Large intestine (tissue), 3 donors: ENCODE measurements around the gene CEP72. TPM values are rescaled to one million over a fixed set of nuclear protein-coding genes. Genes with fewer than 3 reads are reported as not detected.

Experiments used
- DNase-seq, 2 donors: peaks; one replicate each; pipeline versions ENCODE4 v3.0.0 to v3.0.0-alpha.2; 2013
- H3K27ac ChIP-seq: one replicate; pipeline ENCODE4 v1.5.1; 2013; ENCODE audit warnings: low read length
- H3K27me3 ChIP-seq: 2 replicates; pipeline ENCODE4 v1.6.1; 2013; ENCODE audit warnings: low read length; ENCODE audit not compliant: control insufficient read depth, insufficient read depth
- H3K36me3 ChIP-seq: 2 replicates; pipeline ENCODE4 v1.6.1; 2013; ENCODE audit warnings: low read length; ENCODE audit not compliant: control insufficient read depth, insufficient read depth
- H3K4me1 ChIP-seq: one replicate; pipeline ENCODE4 v1.6.1; 2013; ENCODE audit warnings: low read length; ENCODE audit not compliant: control insufficient read depth, insufficient read depth
- H3K4me3 ChIP-seq: one replicate; pipeline ENCODE4 v1.5.1; 2013; ENCODE audit warnings: low read length
- H3K9me3 ChIP-seq: one replicate; pipeline ENCODE4 v1.6.1; 2013; ENCODE audit warnings: mild to moderate bottlenecking, low read depth, low read length, moderate library complexity; ENCODE audit not compliant: control insufficient read depth
- WGBS: methylation state at CpG from one replicate; pipeline ENCODE4 v1.1.5; 2013; ENCODE audit warnings: low lambda C conversion rate; ENCODE audit not compliant: insufficient coverage; 5-methylcytosine and 5-hydroxymethylcytosine counted together
- polyA plus RNA-seq: library from polyadenylated mRNA; unstranded; fragments of 120-200 nt; gene quantifications from one replicate; pipeline ENCODE4 v1.2.1, GENCODE V29; 2013

CEP72 gene
- polyA plus RNA-seq, 1 donor = 8.5 TPM

DNA sequence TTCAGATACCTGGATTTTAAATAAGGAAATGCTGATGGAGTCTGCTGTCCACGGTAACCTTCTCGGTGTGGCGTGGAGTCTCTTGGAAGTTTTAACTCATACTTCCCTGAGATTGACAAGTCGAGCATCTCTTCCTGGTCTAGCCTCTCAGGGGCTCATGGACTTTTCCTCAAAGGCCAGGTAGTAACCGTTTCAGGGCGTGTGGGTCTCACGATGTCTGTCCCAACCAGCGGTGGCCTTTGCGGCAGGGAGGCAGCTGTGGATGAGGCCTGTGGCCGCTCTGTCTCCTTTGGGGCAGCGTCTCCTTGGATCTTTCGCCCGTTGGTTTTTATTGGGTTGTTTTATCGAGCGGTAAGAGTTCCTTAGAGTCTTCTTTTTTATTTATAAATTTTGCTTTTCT is 32.8 kb downstream of the CEP72 start:
- Histone ChIP-seq H3K36me3 (peaks cover 50% of the 10 kb centered on the region), H3K9me3 (peaks cover 2% of the 10 kb centered on the region), H3K4me3 (no peak overlapping the region), H3K27ac (no peak overlapping the region), H3K4me1 (no peaks in the 10 kb centered on the region), H3K27me3 (no peaks in the 10 kb centered on the region)
- DNase-seq = no peak
- WGBS = no CpG with 5 or more reads among the region's 15 CpGs

DNA sequence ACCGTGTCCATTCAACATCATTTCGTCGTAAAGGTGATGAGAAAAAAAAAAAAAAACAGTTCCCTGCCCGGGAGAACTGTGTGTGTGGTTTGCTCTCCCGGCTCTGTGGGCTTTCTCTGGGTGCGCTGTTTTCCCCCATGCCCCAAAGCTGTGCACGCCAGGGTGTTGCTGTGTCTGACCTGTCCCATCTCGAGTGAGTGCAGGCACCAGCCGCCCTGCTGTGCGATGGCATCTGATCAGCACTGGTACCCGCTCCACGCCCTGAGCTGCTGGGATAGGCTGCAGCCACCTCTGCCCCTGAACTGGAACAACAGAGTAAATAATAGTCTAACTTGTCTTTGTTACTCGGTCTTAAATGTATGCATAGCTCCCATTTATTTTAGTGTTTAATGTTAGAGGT is 33.3 kb downstream of the CEP72 start:
- H3K4me1 ChIP-seq = no peaks in the 10 kb centered on the region
- DNase-seq = no peak

DNA sequence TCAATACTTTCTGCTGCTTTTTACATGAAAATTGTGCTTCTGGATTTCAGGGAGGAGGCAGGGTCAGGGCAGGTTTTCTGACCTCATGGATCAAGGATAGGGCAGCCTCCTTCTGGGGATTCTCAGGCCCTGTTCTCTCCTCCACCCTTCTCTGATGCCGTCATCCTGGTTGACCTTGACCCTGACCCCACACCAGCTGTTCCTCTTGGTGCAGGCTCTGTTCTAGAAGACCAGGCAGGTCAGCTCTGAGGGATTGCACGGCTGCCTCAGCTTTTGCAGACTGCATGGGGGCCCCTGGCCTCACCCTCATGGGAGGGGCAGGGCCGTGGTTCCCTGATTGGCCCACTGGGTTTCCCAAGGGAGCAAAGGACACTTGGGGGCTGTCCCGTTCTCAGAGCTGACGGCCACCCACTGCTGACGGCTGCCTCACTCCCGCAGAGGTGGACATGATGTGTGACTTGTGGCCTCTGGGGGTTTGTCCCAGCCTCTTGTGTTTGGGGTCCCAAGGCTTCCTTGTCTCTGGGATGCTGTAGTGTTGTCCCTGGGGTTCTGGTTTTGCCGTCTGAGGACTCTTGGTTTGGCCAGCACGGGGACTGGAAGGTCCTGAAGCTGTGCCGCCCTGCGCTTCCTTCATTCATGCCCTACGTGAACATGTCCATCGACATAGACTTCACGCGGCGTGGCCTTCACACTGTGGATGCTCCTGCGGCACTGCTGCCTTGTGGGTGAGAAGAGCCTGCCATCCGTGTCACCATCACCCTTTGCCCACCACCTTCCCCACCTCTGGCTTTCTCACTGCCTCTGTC is 34.5 kb downstream of the CEP72 start:
- no CpG with 5 or more reads among the region's 18 CpGs for WGBS
- peaks cover 6% of the 10 kb centered on the region for H3K9me3 ChIP-seq
- no peaks in the 10 kb centered on the region for H3K4me1 ChIP-seq
- H3K36me3 ChIP-seq = peaks cover 39% of the 10 kb centered on the region
- H3K4me3 ChIP-seq = no peak overlapping the region
- DNase-seq = peak in 1 of 2 donors; percentile 17
- no peak overlapping the region for H3K27ac ChIP-seq
- H3K27me3 ChIP-seq = no peaks in the 10 kb centered on the region

More for the DNA sequence above, 33.3 kb downstream of the CEP72 start:
- Histone ChIP-seq H3K4me3 (no peak overlapping the region), H3K9me3 (peaks cover 2% of the 10 kb centered on the region), H3K27me3 (no peaks in the 10 kb centered on the region), H3K27ac (no peak overlapping the region), H3K36me3 (peaks cover 46% of the 10 kb centered on the region)
- WGBS = 83% methylated on average over 3 of the region's 13 CpGs

- Histone ChIP-seq H3K4me3 (no peak overlapping the region), H3K36me3 (peaks cover 43% of the 10 kb centered on the region), H3K4me1 (no peaks in the 10 kb centered on the region), H3K9me3 (peaks cover 6% of the 10 kb centered on the region), H3K27me3 (no peaks in the 10 kb centered on the region), H3K27ac (no peak overlapping the region)
- no CpG with 5 or more reads among the region's 4 CpGs for WGBS
- no peak for DNase-seq
These were observed 35.2 kb downstream of the CEP72 start for GRCh38 chr5:647311-647710.

DNA sequence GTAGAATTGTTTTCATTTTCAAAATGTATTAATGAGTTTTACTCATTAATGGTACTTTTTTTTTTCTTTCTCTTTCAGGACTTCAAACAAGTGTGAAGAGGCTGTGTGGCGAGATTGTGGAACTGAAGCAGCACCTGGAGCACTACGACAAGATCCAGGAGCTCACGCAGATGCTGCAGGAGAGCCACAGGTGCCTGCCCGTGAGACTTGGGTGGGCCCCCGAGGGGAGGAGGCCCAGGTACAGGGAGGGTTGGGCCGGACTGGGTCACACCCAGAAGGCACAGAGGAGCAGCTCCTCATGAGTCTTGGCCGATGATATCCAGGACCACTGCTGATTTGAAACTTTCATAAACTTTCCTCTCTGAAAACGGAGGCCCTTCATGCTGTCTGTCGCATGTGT is 35.6 kb downstream of the CEP72 start:
- Histone ChIP-seq H3K27ac (no peak overlapping the region), H3K27me3 (no peaks in the 10 kb centered on the region), H3K36me3 (peaks cover 41% of the 10 kb centered on the region), H3K4me1 (no peaks in the 10 kb centered on the region), H3K9me3 (peaks cover 6% of the 10 kb centered on the region), H3K4me3 (no peak overlapping the region)
- no CpG with 5 or more reads among the region's 9 CpGs for WGBS
- no peak for DNase-seq

- Histone ChIP-seq H3K27ac (no peak overlapping the region), H3K4me1 (no peaks in the 10 kb centered on the region), H3K36me3 (peaks cover 40% of the 10 kb centered on the region), H3K4me3 (no peak overlapping the region), H3K27me3 (no peaks in the 10 kb centered on the region), H3K9me3 (peaks cover 11% of the 10 kb centered on the region)
- DNase-seq = no peak
- WGBS = 100% methylated on average over 2 of the region's 16 CpGs
These were observed 39.3 kb downstream of the CEP72 start for GRCh38 chr5:651296-652022.

DNA sequence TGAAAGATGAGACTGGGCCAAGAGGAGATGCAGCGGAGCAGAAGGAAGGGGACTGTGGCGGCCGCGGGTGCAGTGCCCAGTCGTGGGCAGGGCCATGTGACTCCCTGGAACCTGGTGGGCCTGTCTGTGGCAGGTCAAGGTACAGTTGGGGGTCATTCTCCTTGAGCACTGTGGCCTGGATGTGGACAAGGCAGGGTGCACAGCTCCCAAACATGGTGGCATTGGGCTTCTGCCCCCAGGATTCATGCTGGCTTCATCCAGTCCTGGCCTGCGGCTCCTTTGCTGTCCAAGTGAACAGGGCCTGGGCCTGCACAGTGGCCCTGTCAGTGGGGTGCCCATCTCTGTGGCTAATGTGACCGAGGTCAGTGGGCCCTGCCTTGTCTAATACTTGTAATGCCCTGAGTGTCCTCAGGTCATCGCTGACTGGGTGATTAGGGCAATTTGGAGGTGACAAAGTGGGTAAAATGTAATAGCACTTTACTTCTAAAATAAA is 39.9 kb downstream of the CEP72 start:
- H3K4me1 ChIP-seq = no peaks in the 10 kb centered on the region
- H3K4me3 ChIP-seq = no peak overlapping the region
- H3K36me3 ChIP-seq = peaks cover 37% of the 10 kb centered on the region
- DNase-seq = no peak
- WGBS = no CpG with 5 or more reads among the region's 8 CpGs
- no peaks in the 10 kb centered on the region for H3K27me3 ChIP-seq
- H3K27ac ChIP-seq = no peak overlapping the region
- peaks cover 11% of the 10 kb centered on the region for H3K9me3 ChIP-seq

- Histone ChIP-seq H3K4me3 (no peak overlapping the region), H3K36me3 (peaks cover 38% of the 10 kb centered on the region), H3K27ac (no peak overlapping the region), H3K27me3 (no peaks in the 10 kb centered on the region), H3K9me3 (peaks cover 11% of the 10 kb centered on the region), H3K4me1 (no peaks in the 10 kb centered on the region)
- DNase-seq = no peak
- WGBS = no CpG with 5 or more reads among the region's 11 CpGs
These were observed 40.7 kb downstream of the CEP72 start for GRCh38 chr5:652773-653350.

GRCh38 chr5:654071-654778 is 42.1 kb downstream of the CEP72 start:
- no peak for DNase-seq
- WGBS = 100% methylated on average over 1 of the region's 17 CpGs
- Histone ChIP-seq H3K4me3 (no peak overlapping the region), H3K27me3 (no peaks in the 10 kb centered on the region), H3K4me1 (no peaks in the 10 kb centered on the region), H3K36me3 (peaks cover 43% of the 10 kb centered on the region), H3K9me3 (peaks cover 12% of the 10 kb centered on the region), H3K27ac (no peak overlapping the region)

- Histone ChIP-seq H3K27ac (no peak overlapping the region), H3K9me3 (peaks cover 18% of the 10 kb centered on the region), H3K27me3 (no peaks in the 10 kb centered on the region), H3K4me3 (no peak overlapping the region), H3K36me3 (peaks cover 54% of the 10 kb centered on the region), H3K4me1 (no peaks in the 10 kb centered on the region)
- WGBS = no CpG with 5 or more reads among the region's 13 CpGs
- no peak for DNase-seq
These were observed 43.3 kb downstream of the CEP72 start for GRCh38 chr5:655406-655805.
